T-helper 1 cell treated with Interleukin-12 subunit alpha and Interleukin-12 subunit beta and Interleukin-4 antibody, amounts not matched to agents 30 μg/mL and 1 μg/mL, for 36 hours (primary cell): ENCODE measurements around the gene ACTG2.

Experiments used
- H3K27ac Mint-ChIP-seq: one replicate; pipeline ENCODE4 v1.8.0; 2021; ENCODE audit warnings: mild to moderate bottlenecking, mixed read lengths
- H3K27me3 Mint-ChIP-seq: one replicate; pipeline ENCODE4 v1.8.0; 2021; ENCODE audit warnings: low read depth, mixed read lengths
- H3K36me3 Mint-ChIP-seq: one replicate; pipeline ENCODE4 v1.8.0; 2021; ENCODE audit warnings: low read depth, mixed read lengths
- H3K4me1 Mint-ChIP-seq: one replicate; pipeline ENCODE4 v1.8.0; 2021; ENCODE audit warnings: low read depth, mixed read lengths
- H3K4me3 Mint-ChIP-seq: one replicate; pipeline ENCODE4 v1.8.0; 2021; ENCODE audit warnings: mild to moderate bottlenecking, moderate library complexity, mixed read lengths
- H3K9me3 Mint-ChIP-seq: one replicate; pipeline ENCODE4 v1.8.0; 2021; ENCODE audit warnings: mixed read lengths

Gene ACTG2

GRCh38 chr2:73916666-73917065 is 23.9 kb downstream of the ACTG2 start:
- H3K36me3 Mint-ChIP-seq, result no peaks in the 10 kb centered on the region
- H3K27ac Mint-ChIP-seq, result no peak overlapping the region
- no peak overlapping the region for H3K4me3 Mint-ChIP-seq
- peaks cover 10% of the 10 kb centered on the region for H3K4me1 Mint-ChIP-seq
- H3K27me3 Mint-ChIP-seq, result no peaks in the 10 kb centered on the region
- H3K9me3 Mint-ChIP-seq, result no peaks in the 10 kb centered on the region

GRCh38 chr2:73917296-73917695 is 24.5 kb downstream of the ACTG2 start:
- Mint-ChIP-seq H3K4me3 (no peak overlapping the region), H3K4me1 (peaks cover 10% of the 10 kb centered on the region), H3K27me3 (no peaks in the 10 kb centered on the region), H3K36me3 (no peaks in the 10 kb centered on the region), H3K27ac (no peak overlapping the region), H3K9me3 (no peaks in the 10 kb centered on the region)

DNA sequence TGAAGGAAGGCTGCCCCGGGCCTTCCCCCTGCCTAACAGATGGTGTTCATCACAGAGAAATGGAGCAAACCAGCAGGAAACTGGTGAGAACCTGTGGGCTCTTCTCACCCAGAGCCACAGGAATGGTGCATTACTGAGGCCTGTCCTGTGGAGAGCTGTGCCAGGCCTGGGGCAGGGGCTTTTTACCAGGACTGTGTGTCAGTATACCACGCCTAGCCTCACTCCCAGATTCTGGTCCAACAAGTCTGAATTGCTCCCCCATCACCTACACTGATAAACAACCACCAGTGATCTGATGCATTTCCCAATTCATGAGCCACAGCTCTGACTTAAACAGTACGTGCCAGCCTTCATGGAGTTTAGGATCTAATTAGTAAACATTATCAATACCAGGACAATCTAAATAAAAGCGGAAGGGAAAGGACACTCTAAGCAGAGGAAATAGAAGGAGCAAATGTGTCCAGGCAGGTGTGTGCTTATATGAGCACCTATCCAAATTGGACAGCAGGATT is 24.9 kb downstream of the ACTG2 start:
- no peak overlapping the region for H3K4me3 Mint-ChIP-seq
- peaks cover 11% of the 10 kb centered on the region for H3K4me1 Mint-ChIP-seq
- no peaks in the 10 kb centered on the region for H3K27me3 Mint-ChIP-seq
- no peak overlapping the region for H3K27ac Mint-ChIP-seq
- no peaks in the 10 kb centered on the region for H3K36me3 Mint-ChIP-seq
- no peaks in the 10 kb centered on the region for H3K9me3 Mint-ChIP-seq

DNA sequence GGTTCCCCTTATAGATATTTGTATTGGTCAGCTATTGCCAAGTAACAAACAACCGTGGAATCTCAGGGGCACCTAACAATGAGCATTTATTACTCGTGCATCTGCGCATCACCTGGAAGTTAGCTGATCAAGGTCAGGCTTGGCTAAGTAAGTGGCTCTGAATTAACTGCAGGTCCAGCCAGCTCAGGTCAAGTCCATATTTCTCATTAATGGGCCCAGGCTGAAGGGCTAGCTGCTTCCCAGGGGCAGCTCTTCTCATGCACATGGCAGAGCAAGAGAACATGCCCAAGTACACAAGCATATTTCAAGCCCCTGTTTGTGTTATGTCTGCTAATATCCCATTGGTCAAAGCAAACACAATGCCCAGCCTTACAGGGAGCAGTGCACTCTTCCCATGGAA is 26.0 kb downstream of the ACTG2 start:
- Mint-ChIP-seq H3K36me3 (no peaks in the 10 kb centered on the region), H3K4me1 (peaks cover 14% of the 10 kb centered on the region), H3K27ac (no peak overlapping the region), H3K4me3 (no peak overlapping the region), H3K27me3 (no peaks in the 10 kb centered on the region), H3K9me3 (no peaks in the 10 kb centered on the region)

DNA sequence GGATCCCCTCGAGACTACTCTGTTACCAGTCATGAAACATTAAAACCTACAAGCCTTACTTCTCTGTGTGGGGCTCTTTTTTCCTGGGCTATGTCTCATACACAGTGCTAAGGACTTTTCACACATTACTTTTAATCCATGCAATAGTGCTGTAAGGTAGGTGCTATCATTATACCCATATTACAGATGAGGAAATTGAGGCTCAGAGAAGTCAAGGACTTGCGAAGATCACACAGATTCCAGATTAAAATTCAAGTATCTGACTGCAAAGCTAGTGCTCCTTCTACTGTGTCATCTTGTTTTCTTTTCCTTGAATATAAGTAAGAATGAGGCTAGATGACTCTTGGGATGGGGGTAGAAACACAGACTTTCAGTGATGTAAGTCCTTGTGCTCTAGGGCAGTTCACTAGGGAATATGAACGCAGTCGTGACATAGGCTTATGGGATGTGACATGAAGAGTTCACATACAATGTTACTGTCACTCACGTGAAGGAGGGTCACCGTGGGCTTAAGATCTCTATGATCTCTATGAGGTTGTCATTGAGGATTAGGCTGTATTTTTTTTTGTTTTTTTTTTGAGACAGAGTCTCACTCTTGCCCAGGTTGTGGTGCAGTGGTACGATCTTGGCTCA is 26.9 kb downstream of the ACTG2 start:
- Mint-ChIP-seq H3K27ac (no peak overlapping the region), H3K4me3 (no peak overlapping the region), H3K36me3 (no peaks in the 10 kb centered on the region)

DNA sequence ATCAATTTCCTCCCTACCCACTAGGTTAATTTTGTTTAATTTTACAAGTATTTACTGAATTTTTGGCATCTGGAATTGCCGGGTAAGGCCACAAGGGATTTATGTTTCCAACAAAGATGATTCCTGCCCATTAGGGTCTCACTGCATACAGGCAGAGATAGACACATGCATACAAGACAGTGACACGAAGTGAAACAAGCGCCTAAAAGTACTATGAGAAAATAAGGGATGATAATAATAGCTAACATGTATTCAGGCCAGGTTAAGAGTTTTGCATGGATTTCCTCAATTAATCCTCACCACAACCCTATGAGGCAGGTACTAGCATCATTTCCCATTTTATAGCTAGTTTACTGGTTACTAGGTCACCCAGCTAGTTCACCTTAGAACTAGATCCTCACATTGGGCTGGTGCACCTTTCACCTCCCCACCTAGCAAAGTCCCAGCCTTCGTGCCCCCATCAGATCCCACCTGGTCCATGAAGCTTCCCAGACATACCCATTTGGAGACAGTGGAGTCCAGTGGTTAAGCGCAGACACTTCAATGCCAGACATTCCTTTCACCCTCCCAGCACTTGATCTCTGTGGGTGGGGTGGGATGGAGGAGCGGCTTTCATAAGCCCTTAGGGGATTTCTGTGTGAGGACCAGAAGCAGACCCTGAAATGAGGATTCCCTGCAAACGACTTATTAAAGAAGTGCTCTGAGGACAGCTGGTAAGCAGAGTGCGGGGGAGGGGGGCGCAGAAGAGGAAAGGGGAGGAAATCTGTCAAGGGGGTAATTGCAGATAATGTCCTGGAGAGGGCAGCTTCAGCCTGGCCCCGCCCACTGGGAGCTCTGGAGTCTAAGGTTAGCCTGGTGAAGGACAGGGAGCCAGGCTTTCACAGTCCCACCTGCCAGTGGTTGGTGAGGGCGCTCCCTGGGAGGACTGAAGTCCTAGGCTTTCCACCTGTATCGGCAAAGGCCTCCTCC is 28.1 kb downstream of the ACTG2 start:
- Mint-ChIP-seq H3K4me3 (no peak overlapping the region), H3K9me3 (no peaks in the 10 kb centered on the region), H3K4me1 (peaks cover 10% of the 10 kb centered on the region), H3K27ac (no peak overlapping the region), H3K36me3 (no peaks in the 10 kb centered on the region), H3K27me3 (no peaks in the 10 kb centered on the region)

More for the DNA sequence above, 26.9 kb downstream of the ACTG2 start:
- Mint-ChIP-seq H3K4me1 (peaks cover 13% of the 10 kb centered on the region), H3K27me3 (no peaks in the 10 kb centered on the region), H3K9me3 (no peaks in the 10 kb centered on the region)

DNA sequence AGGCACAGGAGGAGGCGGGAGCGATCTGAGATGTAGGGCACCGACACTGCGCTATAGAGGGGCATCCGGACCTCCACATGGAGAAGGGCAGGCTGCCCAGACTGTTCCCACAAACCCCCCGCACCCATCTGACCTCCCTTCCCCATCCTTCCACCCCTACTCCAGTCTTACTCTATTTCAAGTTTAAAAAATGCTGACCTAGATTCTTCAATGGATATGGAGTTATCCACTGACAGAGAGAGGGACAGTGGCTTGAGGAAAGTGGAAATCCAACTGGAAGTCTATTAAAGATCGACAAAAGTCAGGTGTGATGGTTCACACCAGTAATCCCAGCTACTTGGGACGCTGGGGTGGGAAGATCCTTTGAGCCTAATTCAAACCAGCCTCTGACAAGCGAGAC is 28.8 kb downstream of the ACTG2 start:
- no peaks in the 10 kb centered on the region for H3K9me3 Mint-ChIP-seq
- no peak overlapping the region for H3K27ac Mint-ChIP-seq
- no peaks in the 10 kb centered on the region for H3K36me3 Mint-ChIP-seq
- peaks cover 15% of the 10 kb centered on the region for H3K4me1 Mint-ChIP-seq
- H3K4me3 Mint-ChIP-seq, result no peak overlapping the region
- H3K27me3 Mint-ChIP-seq, result no peaks in the 10 kb centered on the region

GRCh38 chr2:73922681-73923080 is 29.9 kb downstream of the ACTG2 start:
- Mint-ChIP-seq H3K27ac (no peak overlapping the region), H3K27me3 (no peaks in the 10 kb centered on the region), H3K36me3 (no peaks in the 10 kb centered on the region), H3K4me3 (no peak overlapping the region), H3K4me1 (peaks cover 15% of the 10 kb centered on the region), H3K9me3 (no peaks in the 10 kb centered on the region)

DNA sequence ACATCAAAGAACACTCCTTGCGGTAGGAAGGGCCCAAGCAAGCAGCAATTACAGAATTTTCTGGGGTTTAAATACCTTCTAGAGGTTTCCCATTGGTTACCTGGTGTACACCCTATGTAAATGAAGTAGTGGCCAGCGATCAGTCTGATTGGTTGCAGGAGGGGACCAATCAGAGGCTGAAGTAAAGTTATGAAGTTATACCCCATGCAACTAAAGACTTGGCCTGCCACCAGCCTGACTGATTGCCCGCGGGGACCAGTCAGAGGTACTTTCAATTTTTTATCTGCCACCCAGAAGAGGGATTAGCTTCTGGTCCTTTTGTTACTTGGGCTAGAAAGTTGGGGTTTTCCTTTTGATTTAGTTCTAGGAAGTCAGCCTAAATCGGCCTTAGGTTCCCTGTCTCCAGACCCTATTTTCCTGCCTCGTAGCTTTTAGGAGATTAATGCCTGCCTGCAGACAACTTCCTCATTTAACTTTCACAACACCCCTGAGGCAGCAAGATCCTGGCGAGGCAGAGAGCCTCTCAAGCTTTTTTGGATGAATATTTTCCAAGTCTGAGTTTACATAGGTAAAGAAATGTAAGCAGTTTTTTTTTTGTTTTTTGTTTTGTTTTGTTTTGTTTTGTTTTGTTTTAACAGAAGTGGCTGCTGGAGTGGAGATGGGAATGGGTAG is 32.4 kb downstream of the ACTG2 start:
- Mint-ChIP-seq H3K4me3 (no peak overlapping the region), H3K36me3 (peaks cover 13% of the 10 kb centered on the region), H3K4me1 (peaks cover 37% of the 10 kb centered on the region), H3K27ac (no peak overlapping the region), H3K9me3 (no peaks in the 10 kb centered on the region), H3K27me3 (no peaks in the 10 kb centered on the region)

DNA sequence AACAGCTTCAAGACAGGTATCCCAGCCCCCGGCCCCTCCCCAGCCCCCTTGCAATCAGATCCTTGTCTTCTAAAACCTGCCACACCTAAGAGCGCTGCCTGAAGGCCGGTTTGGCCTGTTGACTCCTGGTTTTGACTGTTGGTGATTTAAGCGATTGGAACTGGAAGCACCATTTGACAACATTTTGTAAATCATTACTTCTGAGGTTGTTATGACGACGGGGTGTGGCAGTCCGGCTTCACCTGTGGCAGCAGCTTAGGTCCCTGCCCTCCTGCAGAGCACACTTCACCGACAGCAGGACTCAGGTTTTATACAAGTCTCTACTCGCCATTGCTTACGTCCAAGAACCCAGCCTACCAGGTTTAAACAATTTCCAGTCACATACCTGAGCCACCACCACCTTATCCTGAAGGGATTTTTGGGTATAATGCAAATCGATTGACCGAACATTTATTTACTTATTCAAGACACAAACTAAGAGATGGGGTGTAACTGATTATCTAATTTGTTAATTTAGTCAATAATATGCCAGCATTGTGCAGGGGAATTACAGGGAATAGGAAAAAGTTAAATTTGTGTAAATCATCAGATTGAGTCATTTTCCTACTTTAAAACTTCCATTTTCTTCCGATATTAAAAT is 33.2 kb downstream of the ACTG2 start:
- no peaks in the 10 kb centered on the region for H3K27me3 Mint-ChIP-seq
- peak overlapping the region; percentile 83 for H3K4me3 Mint-ChIP-seq
- peaks cover 15% of the 10 kb centered on the region for H3K36me3 Mint-ChIP-seq
- H3K4me1 Mint-ChIP-seq, result peaks cover 37% of the 10 kb centered on the region
- peak overlapping the region; percentile 78 for H3K27ac Mint-ChIP-seq
- no peaks in the 10 kb centered on the region for H3K9me3 Mint-ChIP-seq

DNA sequence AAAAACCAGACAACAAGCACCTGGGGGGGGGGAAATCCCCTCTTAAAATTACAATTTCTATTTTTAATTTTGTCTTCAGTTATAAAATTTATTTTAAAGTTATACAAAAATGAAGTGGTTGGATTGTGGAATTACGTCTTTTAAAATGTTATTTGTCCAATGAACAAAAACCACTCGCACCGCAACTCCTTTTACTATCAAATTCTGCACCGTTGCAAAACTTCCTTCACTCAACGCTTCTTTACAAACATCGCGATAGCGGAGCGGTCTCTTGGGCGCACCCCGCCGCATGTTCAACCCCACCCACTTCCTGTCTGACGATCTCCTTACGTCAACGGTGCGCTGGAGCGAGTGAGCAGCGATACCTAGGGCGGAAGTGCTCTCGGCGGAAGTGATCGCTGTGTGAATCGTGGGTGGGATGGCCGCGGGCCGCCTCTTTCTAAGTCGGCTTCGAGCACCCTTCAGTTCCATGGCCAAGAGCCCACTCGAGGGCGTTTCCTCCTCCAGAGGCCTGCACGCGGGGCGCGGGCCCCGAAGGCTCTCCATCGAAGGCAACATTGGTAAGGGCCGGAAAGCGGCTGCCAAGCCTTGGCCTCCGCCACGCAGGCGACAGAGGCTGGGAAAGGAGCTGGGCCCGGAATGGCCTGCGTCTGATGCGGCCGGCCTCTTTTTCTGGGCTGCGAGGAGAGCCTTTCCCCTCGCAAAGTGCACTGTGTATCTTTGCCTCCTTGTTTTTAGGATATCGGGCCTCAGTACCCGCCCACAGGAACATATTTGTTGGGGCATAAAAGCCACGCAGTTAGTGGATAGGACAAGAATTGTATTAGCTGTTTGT is 33.9 kb downstream of the ACTG2 start, which contains the start of gene DGUOK:
Gene DGUOK (plus strand): TSS at position 388 of the 835 bp plus-strand sequence. CDS start 31 bp downstream, at position 419.
- peaks cover 43% of the 10 kb centered on the region for H3K4me1 Mint-ChIP-seq

DNA sequence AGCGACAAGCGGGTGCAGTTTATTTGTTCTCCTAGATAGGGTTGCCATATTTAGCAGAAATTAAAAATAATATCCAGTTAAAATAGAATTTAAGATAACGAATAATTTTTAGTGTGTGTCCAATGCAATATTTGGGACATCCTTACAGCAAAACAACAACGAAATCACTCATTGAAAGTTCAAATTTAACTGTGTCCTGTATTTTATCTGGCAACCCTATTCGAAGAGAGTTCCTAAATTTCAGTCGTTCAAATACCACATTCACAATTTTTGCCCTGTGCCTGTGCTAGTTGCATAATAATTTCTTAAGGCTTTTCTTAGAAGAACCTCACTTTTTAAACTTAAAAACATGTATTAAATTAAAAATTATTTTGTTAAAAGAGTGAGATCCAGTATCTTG is 34.5 kb downstream of the ACTG2 start:
- peak overlapping the region; percentile 97 for H3K27ac Mint-ChIP-seq
- peak overlapping the region; percentile 83 for H3K4me3 Mint-ChIP-seq

More for the DNA sequence above, 33.9 kb downstream of the ACTG2 start, which contains the start of gene DGUOK:
- H3K27me3 Mint-ChIP-seq, result no peaks in the 10 kb centered on the region
- H3K4me3 Mint-ChIP-seq, result peak within 1 kb of the TSS; percentile 83
- H3K36me3 Mint-ChIP-seq, result peaks cover 16% of the 10 kb centered on the region
- peak within 1 kb of the TSS; percentile 97 for H3K27ac Mint-ChIP-seq
- H3K9me3 Mint-ChIP-seq, result no peaks in the 10 kb centered on the region

DNA sequence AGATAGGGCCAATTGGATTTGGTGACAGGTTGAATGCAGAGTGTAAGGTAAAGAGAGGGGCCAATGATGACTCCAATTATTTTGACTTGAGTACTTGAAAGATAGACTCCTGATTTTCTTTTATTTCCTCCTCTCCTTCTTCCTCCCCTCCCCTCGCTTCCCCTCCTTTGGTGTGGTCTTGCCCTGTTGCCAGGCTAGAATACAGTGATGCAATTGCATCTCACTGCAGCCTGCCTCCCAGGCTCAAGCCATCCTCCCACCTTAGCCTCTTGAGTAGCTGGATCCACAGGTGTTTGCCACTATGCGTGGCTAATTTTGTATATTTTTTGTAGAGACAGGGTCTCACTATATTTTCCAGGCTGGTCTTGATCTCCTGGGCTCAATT is 36.1 kb downstream of the ACTG2 start:
- Mint-ChIP-seq H3K4me1 (peaks cover 56% of the 10 kb centered on the region), H3K27me3 (no peaks in the 10 kb centered on the region), H3K9me3 (no peaks in the 10 kb centered on the region), H3K4me3 (peak overlapping the region; percentile 78), H3K27ac (peak overlapping the region; percentile 24), H3K36me3 (peaks cover 21% of the 10 kb centered on the region)

More for the DNA sequence above, 34.5 kb downstream of the ACTG2 start:
- H3K4me1 Mint-ChIP-seq, result peaks cover 49% of the 10 kb centered on the region
- peaks cover 16% of the 10 kb centered on the region for H3K36me3 Mint-ChIP-seq
- H3K9me3 Mint-ChIP-seq, result no peaks in the 10 kb centered on the region
- no peaks in the 10 kb centered on the region for H3K27me3 Mint-ChIP-seq
